ENCODE data around the gene CD9.

The CD9 gene

GRCh38 chr12:6195665-6196535 lies 4.3 kb upstream of the CD9 start:
- peak; percentile 82 for TF ChIP-seq CTCF (IDR thresholded peaks at IDR 0.05; ENCODE audit: control extremely low read depth, extremely low read depth, low read depth, missing control alignments)
- peak; percentile 90 for DNase-seq (ENCODE audit: extremely low spot score)
- ChIA-PET POLR2A (no interaction called here), CTCF (interaction anchor here (0.6 to 6.3 kb wide), 40 partner anchors 11 to 344 kb away, joined by 3 to 126 read pairs (median 4); partner anchors contain the start of genes MRPL51, TNFRSF1A and VWF)

- CTCF ChIA-PET = interaction anchor here (6.3 kb wide), 1 partner anchor 78 kb away, joined by 126 read pairs; no protein-coding TSS in a partner anchor
- POLR2A ChIA-PET = no interaction called here
- no peak for TF ChIP-seq CTCF (IDR thresholded peaks at IDR 0.05; ENCODE audit: control extremely low read depth, extremely low read depth, low read depth, missing control alignments)
- DNase-seq (ENCODE audit: extremely low spot score) = no peak
These were observed 2.1 kb upstream of the CD9 start for GRCh38 chr12:6198051-6198450.

GRCh38 chr12:6198556-6198955 lies 1.6 kb upstream of the CD9 start:
- DNase-seq (ENCODE audit: extremely low spot score) = no peak
- ChIA-PET CTCF (interaction anchor here (0.8 kb wide), 1 partner anchor 12 kb away, joined by 3 read pairs; no protein-coding TSS in a partner anchor), POLR2A (no interaction called here)
- TF ChIP-seq CTCF (IDR thresholded peaks at IDR 0.05; ENCODE audit: control extremely low read depth, extremely low read depth, low read depth, missing control alignments) = no peak

- TF ChIP-seq CTCF (IDR thresholded peaks at IDR 0.05; ENCODE audit: control extremely low read depth, extremely low read depth, low read depth, missing control alignments) = no peak
- POLR2A ChIA-PET = no interaction called here
These were observed 1.1 kb upstream of the CD9 start for GRCh38 chr12:6198985-6199530.

GRCh38 chr12:6199531-6200255 lies 507 bp upstream of the CD9 start:
- no peak for DNase-seq (ENCODE audit: extremely low spot score)
- CTCF ChIA-PET = interaction anchor here (1.0 to 2.0 kb wide), 3 partner anchors 25 to 80 kb away, joined by 3 to 10 read pairs (median 3); no protein-coding TSS in a partner anchor
- POLR2A ChIA-PET = no interaction called here
- no peak for TF ChIP-seq CTCF (IDR thresholded peaks at IDR 0.05; ENCODE audit: control extremely low read depth, extremely low read depth, low read depth, missing control alignments)

More at GRCh38 chr12:6198985-6199530, 1.1 kb upstream of the CD9 start:
- DNase-seq (ENCODE audit: extremely low spot score) = no peak
- CTCF ChIA-PET = interaction anchor here (0.8 to 1.0 kb wide), 2 partner anchors 11 to 80 kb away, joined by 3 read pairs; no protein-coding TSS in a partner anchor

GRCh38 chr12:6201213-6201608 lies 1.0 kb downstream of the CD9 start:
- CTCF ChIA-PET = interaction anchor here (1.2 to 2.0 kb wide), 4 partner anchors 27 to 78 kb away, joined by 3 to 10 read pairs (median 4); no protein-coding TSS in a partner anchor
- DNase-seq (ENCODE audit: extremely low spot score) = no peak
- POLR2A ChIA-PET = no interaction called here
- no peak for TF ChIP-seq CTCF (IDR thresholded peaks at IDR 0.05; ENCODE audit: control extremely low read depth, extremely low read depth, low read depth, missing control alignments)
